ENCODE measurements around the gene STX8. TPM values are rescaled to one million over a fixed set of nuclear protein-coding genes. Genes with fewer than 3 reads are reported as not detected.

STX8 gene
- total and polyA plus RNA-seq, 4 donors = 14.7 to 39.5 (median 28.7) TPM

- TF ChIP-seq GABPA (IDR thresholded peaks at IDR 0.05 in 1 of 2, conservative IDR thresholded peaks at IDR 0.05 in 1 of 2) = no peak
These were observed 360.2 kb downstream of the STX8 start (continued) for GRCh38 chr17:9215465-9215864.

- H3K4me3 ChIP-seq (ENCODE audit: low read depth in 1 of 3, low read length in 3 of 3) = no peak overlapping the region
- TF ChIP-seq RAD21 (IDR thresholded peaks at IDR 0.05) (no peak), RXRA (IDR thresholded peaks at IDR 0.05) (no peak), HNF4A (conservative IDR thresholded peaks at IDR 0.05) (no peak), HNF4G (IDR thresholded peaks at IDR 0.05) (no peak), FOXA1 (IDR thresholded peaks at IDR 0.05) (no peak), ZBTB33 (IDR thresholded peaks at IDR 0.05) (no peak), JUND (IDR thresholded peaks at IDR 0.05) (no peak), FOXA2 (IDR thresholded peaks at IDR 0.05) (no peak), TAF1 (conservative IDR thresholded peaks at IDR 0.05) (no peak), REST (IDR thresholded peaks at IDR 0.05) (no peak), GABPA (IDR thresholded peaks at IDR 0.05 in 1 of 2, conservative IDR thresholded peaks at IDR 0.05 in 1 of 2) (no peak), CTCF (IDR thresholded peaks at IDR 0.05; ENCODE audit: low read depth, low read length, missing input control) (no peak), SP1 (IDR thresholded peaks at IDR 0.05) (no peak), YY1 (IDR thresholded peaks at IDR 0.05) (no peak), EGR1 (IDR thresholded peaks at IDR 0.05; ENCODE audit: low read depth in 2 of 2) (no peak), NR2F2 (IDR thresholded peaks at IDR 0.05) (no peak), ATF3 (IDR thresholded peaks at IDR 0.05) (no peak), MAX (IDR thresholded peaks at IDR 0.05) (no peak)
- H3K9me3 ChIP-seq (ENCODE audit: control insufficient read depth in 4 of 4, low read length in 3 of 4) = peaks cover 0 to 11% (median under 1%) of the 10 kb centered on the region in 4 donors
- no peak overlapping the region for H3K27ac ChIP-seq (ENCODE audit: low read depth in 1 of 2, low read length in 2 of 2)
- H3K9ac ChIP-seq (ENCODE audit: low read depth in 1 of 2, low read length in 2 of 2) = no peak overlapping the region
- WGBS = 87% methylated on average over 3 of the region's 3 CpGs
- no peak for DNase-seq (ENCODE audit: low spot score)
- no peaks in the 10 kb centered on the region for H3K36me3 ChIP-seq (ENCODE audit: control insufficient read depth in 4 of 4, insufficient read depth in 3 of 4, low read depth in 1 of 4, low read length in 3 of 4)
- H3K4me1 ChIP-seq (ENCODE audit: control insufficient read depth in 4 of 4, insufficient read depth in 4 of 4, low read length in 3 of 4) = peaks cover 0 to 8% (median 1%) of the 10 kb centered on the region in 4 donors
- H3K27me3 ChIP-seq (ENCODE audit: control insufficient read depth in 4 of 4, insufficient read depth in 4 of 4, low read length in 3 of 4) = no peaks in the 10 kb centered on the region
These were observed 362.3 kb downstream of the STX8 start for GRCh38 chr17:9213303-9213640.

All from liver (tissue), 9 donors.